Chondrocyte (in vitro differentiated cells): ENCODE results near the gene NOTCH1. TPM values are rescaled to one million over a fixed set of nuclear protein-coding genes. Genes with fewer than 3 reads are reported as not detected.
"Not testable (repeated sequence)": the region's sequence is repeated elsewhere in the genome, so short reads cannot be mapped to it uniquely, and the experiment has no call there.

ENCODE experiments used
- DNase-seq: peaks from one replicate; pipeline ENCODE4 v3.0.0; 2021; ENCODE audit warnings: mixed read lengths, low spot score
- H3K27ac Mint-ChIP-seq: one replicate; pipeline ENCODE4 v1.8.0; 2021; ENCODE audit warnings: mild to moderate bottlenecking, moderate library complexity, mixed read lengths; ENCODE audit not compliant: unreplicated experiment
- H3K27me3 Mint-ChIP-seq: 2 replicates; pipeline ENCODE4 v1.8.0; 2021; ENCODE audit warnings: low read depth, mixed read lengths
- H3K36me3 Mint-ChIP-seq: 2 replicates; pipeline ENCODE4 v1.8.0; 2021; ENCODE audit warnings: low read depth, mixed read lengths
- H3K4me1 Mint-ChIP-seq: 2 replicates; pipeline ENCODE4 v1.8.0; 2021; ENCODE audit warnings: low read depth, mild to moderate bottlenecking, mixed read lengths
- H3K4me3 Mint-ChIP-seq: one replicate; pipeline ENCODE4 v1.8.0; 2021; ENCODE audit warnings: mild to moderate bottlenecking, moderate library complexity, mixed read lengths; ENCODE audit not compliant: unreplicated experiment
- H3K9me3 Mint-ChIP-seq: 2 replicates; pipeline ENCODE4 v1.8.0; 2021; ENCODE audit warnings: low read depth, mixed read lengths
- total RNA-seq: library from RNA; stranded (reverse); gene quantifications from 3 replicates; pipeline ENCODE4 v1.2.1, GENCODE V29; 2021
- TF ChIP-seq, protein P1 (sequence below): fragments of 200-600 bp; sonication (generic); IDR thresholded peaks from 2 replicates; pipeline ENCODE4 v1.5.0; 2021; ENCODE audit warnings: antibody characterized with exemption, mild to moderate bottlenecking, moderate library complexity

NOTCH1 gene
- total RNA-seq, 1 donor from 2014 or later = 28.7 TPM

DNA sequence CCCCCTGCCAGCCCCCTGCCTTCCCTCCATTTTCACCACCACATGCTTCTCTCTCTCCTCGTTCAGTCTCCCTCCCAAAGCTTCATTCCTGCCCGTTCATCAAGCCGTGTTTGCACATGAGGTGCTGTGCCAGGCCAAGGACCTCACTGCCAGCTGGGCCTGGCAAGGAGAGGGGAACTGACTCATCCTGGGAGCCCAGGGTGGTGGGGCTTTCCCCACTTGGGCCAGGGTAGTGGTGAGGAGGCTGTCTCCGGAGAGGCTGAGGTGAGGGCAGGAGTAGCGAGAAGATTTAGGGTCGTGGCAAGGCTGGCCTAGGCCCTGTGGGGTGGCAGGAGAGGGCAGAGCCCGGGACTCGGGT lies 30.4 kb upstream of the NOTCH1 start:
- peak overlapping the region; percentile 76 for H3K27ac Mint-ChIP-seq
- TF ChIP-seq, protein P1, sequence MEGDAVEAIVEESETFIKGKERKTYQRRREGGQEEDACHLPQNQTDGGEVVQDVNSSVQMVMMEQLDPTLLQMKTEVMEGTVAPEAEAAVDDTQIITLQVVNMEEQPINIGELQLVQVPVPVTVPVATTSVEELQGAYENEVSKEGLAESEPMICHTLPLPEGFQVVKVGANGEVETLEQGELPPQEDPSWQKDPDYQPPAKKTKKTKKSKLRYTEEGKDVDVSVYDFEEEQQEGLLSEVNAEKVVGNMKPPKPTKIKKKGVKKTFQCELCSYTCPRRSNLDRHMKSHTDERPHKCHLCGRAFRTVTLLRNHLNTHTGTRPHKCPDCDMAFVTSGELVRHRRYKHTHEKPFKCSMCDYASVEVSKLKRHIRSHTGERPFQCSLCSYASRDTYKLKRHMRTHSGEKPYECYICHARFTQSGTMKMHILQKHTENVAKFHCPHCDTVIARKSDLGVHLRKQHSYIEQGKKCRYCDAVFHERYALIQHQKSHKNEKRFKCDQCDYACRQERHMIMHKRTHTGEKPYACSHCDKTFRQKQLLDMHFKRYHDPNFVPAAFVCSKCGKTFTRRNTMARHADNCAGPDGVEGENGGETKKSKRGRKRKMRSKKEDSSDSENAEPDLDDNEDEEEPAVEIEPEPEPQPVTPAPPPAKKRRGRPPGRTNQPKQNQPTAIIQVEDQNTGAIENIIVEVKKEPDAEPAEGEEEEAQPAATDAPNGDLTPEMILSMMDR = no peak

DNA sequence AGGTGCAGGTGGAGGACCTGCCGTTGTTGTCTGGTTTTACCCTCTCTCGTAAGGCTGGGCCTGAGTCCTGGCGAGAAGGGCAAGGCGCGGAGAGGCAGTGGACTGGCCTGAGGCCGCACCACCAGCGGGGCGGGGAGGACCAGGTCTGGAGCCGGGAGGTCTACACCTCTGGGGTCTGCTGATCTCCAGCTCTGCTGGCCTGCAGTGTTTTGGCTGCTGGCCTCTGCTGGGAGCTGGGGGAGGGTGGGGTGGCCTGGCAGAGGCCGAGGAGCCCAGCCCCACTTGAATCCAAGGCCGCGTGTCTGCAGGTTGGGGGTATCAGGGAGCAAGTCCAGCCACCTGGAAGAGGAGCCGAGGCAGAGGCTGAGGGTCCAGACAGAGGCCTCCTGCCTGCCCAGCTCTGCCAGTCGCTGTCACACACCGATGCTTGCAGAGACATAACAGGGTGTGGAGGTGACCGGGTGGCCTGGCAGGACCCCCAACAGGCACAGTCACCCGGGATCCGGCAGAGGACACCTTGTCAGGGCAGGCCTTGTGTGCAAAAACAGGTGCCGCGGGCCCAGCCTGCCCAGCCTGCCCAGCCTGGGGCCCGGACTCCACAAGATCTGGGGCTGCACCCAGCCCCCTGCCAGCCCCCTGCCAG lies 29.9 kb upstream of the NOTCH1 start:
- TF ChIP-seq, protein P1 = no peak
- no peak overlapping the region for H3K4me3 Mint-ChIP-seq
- no peaks in the 10 kb centered on the region for H3K9me3 Mint-ChIP-seq
- peak overlapping the region; percentile 76 for H3K27ac Mint-ChIP-seq
- no peaks in the 10 kb centered on the region for H3K27me3 Mint-ChIP-seq
- H3K4me1 Mint-ChIP-seq = peaks cover 49% of the 10 kb centered on the region
- no peak for DNase-seq
- no peaks in the 10 kb centered on the region for H3K36me3 Mint-ChIP-seq

More for the DNA sequence above, 30.4 kb upstream of the NOTCH1 start:
- H3K4me3 Mint-ChIP-seq = no peak overlapping the region
- H3K9me3 Mint-ChIP-seq = no peaks in the 10 kb centered on the region
- peaks cover 44% of the 10 kb centered on the region for H3K4me1 Mint-ChIP-seq
- no peak for DNase-seq
- H3K27me3 Mint-ChIP-seq = no peaks in the 10 kb centered on the region
- H3K36me3 Mint-ChIP-seq = no peaks in the 10 kb centered on the region

DNA sequence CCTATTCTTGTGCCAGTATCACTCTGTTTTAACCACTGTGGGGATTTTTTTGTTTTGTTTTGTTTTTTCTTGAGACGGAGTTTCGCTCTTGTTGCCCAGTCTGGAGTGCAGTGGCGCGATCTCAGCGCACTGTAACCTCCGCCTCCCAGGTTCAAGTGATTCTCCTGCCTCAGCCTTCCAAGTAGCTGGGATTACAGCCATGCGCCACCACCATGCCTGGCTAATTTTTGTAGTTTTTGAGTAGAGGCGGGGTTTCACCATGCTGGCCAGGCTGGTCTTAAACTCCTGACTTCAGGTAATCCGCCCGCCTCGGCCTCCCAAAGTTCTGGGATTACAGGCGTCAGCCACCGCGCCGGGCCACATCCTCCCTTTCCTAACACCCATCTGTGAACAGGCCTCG lies 28.8 kb upstream of the NOTCH1 start:
- peaks cover 51% of the 10 kb centered on the region for H3K4me1 Mint-ChIP-seq
- not testable (repeated sequence) for H3K27me3 Mint-ChIP-seq, H3K4me3 Mint-ChIP-seq, H3K9me3 Mint-ChIP-seq, H3K36me3 Mint-ChIP-seq, DNase-seq, H3K27ac Mint-ChIP-seq

DNA sequence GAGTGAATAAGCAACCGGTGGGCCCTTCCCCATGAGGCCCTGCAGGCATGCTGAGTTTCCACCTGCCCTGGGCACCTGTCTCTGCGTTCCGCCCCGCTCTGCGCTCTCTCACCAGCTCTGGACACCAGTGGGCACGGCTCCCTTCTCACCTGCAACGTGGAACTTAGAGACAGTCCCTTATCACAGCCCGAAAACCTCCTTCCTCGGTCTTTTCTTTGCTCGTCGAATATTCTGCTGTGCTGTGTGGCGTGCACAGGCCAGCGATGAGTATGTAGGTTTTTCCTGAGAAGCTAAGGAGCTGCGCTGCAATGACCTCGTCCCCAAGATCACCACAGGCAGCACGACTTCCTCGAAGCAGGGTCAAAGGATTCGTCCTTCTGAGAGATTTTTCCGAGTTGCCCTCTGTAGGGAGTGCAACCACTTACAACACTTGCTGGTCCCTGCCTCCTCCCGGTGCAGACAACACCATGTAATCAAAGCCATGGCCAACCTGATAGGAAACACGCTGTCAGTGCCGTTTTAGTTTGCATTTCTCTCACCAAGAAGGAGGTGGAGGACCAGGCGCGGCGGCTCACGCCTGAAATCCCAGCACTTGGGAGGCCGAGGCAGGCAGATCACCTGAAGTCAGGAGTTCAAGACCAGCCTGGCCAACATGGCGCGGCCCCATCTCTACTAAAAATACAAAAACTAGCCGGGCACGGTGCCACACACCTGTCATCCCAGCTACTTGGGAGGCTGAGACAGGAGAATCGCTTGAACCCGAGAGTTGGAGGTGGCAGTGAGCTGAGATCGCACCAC lies 27.2 kb upstream of the NOTCH1 start:
- H3K27me3 Mint-ChIP-seq = no peaks in the 10 kb centered on the region
- H3K36me3 Mint-ChIP-seq = no peaks in the 10 kb centered on the region
- H3K27ac Mint-ChIP-seq = peak overlapping the region; percentile 70
- H3K4me3 Mint-ChIP-seq = no peak overlapping the region
- DNase-seq = no peak
- TF ChIP-seq, protein P1 = no peak
- H3K4me1 Mint-ChIP-seq = peaks cover 57% of the 10 kb centered on the region
- H3K9me3 Mint-ChIP-seq = no peaks in the 10 kb centered on the region

DNA sequence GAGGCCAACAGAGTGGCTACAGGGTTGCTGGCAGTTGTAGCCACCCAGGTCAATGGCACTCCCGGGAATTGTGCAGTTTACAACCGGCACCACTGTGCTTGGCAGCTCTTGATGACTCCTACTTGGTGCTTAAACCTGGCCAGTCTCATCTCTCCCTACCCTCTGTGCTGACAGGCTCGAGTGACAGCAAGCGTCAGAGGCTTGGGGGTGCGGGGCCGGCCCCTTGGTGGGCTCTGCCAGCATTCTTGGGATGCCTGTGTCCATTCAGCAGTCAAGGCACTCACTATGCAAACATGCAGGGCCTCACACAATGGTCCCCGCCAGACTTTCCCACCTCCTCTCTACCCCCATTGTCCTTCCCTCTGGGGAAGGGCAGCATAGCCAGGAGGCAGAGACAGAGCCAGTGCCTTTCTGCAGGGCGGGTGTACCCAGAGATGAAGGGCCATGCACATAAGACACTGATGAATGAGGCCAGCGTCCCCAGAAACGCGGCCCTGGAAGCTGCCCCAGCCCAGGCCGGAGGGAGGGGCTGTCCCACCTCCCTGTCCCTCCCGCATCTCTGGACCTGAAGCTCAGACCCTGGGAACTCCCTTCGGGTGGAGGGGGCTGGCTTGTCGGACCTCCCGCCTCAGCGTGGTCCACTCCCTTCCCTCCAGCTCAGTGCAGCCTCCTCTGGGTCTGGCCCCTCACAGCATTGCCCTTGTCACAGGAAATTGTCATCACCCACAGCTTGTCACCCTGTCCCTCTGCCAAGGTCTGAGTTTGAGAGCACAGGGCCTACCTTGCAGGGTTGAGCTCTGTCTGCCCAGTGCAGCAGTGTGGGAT lies 26.4 kb upstream of the NOTCH1 start:
- Mint-ChIP-seq H3K9me3 (no peaks in the 10 kb centered on the region), H3K27ac (peak overlapping the region; percentile 92), H3K36me3 (no peaks in the 10 kb centered on the region), H3K4me3 (peak overlapping the region; percentile 61), H3K4me1 (peaks cover 63% of the 10 kb centered on the region), H3K27me3 (no peaks in the 10 kb centered on the region)
- TF ChIP-seq, protein P1 = no peak
- DNase-seq = no peak
